Naive thymus-derived CD8-positive, alpha-beta T cell (primary cell): ENCODE results near the gene RAP2A. TPM values are rescaled to one million over a fixed set of nuclear protein-coding genes. Genes with fewer than 3 reads are reported as not detected.

Experiments used
- ATAC-seq, 2 donors: fragments of 150-1000 bp; cut with Tn5 transposase in 1 of 2; sonication (Bioruptor Pico), chemical (Tn5 transposase) in 1 of 2; 1 replicate in 1 of 2; 2 replicates in 1 of 2; pipeline ENCODE4 v1.10.0; 2021; ENCODE audit warnings: mild to moderate bottlenecking in 2 of 2, moderate library complexity in 2 of 2
- POLR2A ChIA-PET: fragments of 350-600 bp; sonication (Branson Sonifier 250); formaldehyde crosslinking; loops from one replicate; lab custom pipeline; 2021; ENCODE audit warnings: antibody characterized with exemption; lab: Charles Lee
- DNase-seq, 10 donors: peaks; one replicate each; pipeline versions ENCODE4 v3.0.0 to v3.0.0-alpha.2; 2020 to 2022
- H3K27ac Mint-ChIP-seq, 10 donors: one replicate each; pipeline ENCODE4 v1.8.0; 2020 to 2022; ENCODE audit warnings: mild to moderate bottlenecking in 10 of 10, mixed read lengths in 10 of 10, moderate library complexity in 4 of 10, inconsistent platforms in 1 of 10
- H3K27me3 Mint-ChIP-seq, 5 donors: one replicate each; pipeline ENCODE4 v1.8.0; 2021 to 2022; ENCODE audit warnings: mixed read lengths in 5 of 5
- H3K36me3 Mint-ChIP-seq, 3 donors: one replicate each; pipeline ENCODE4 v1.8.0; 2020 to 2022; ENCODE audit warnings: mixed read lengths in 3 of 3, mild to moderate bottlenecking in 2 of 3, inconsistent platforms in 1 of 3
- H3K4me1 Mint-ChIP-seq, 4 donors: one replicate each; pipeline ENCODE4 v1.8.0; 2021 to 2022; ENCODE audit warnings: mixed read lengths in 4 of 4
- H3K4me3 Mint-ChIP-seq, 10 donors: one replicate each; pipeline ENCODE4 v1.8.0; 2020 to 2022; ENCODE audit warnings: mild to moderate bottlenecking in 10 of 10, mixed read lengths in 10 of 10, moderate library complexity in 6 of 10, inconsistent platforms in 1 of 10
- H3K9me3 Mint-ChIP-seq, 9 donors: one replicate each; pipeline ENCODE4 v1.8.0; 2020 to 2022; ENCODE audit warnings: mixed read lengths in 9 of 9, mild to moderate bottlenecking in 3 of 9, inconsistent platforms in 1 of 9, moderate library complexity in 1 of 9
- polyA plus RNA-seq, 3 donors: library from polyadenylated mRNA; unstranded; fragments of 300-500 nt; fragmentation: Illumina TruSeq; gene quantifications; one replicate each; pipeline ENCODE4 v1.2.3, GENCODE V29; 2021
- total RNA-seq, 8 experiments: library from RNA in 2 of 8; stranded (reverse) in 2 of 8; gene quantifications; one replicate each; pipeline ENCODE4 v1.2.3 and lab custom pipeline; 2021 to 2026

Gene RAP2A
- total and polyA plus RNA-seq, 5 experiments from 2014 or later, result 1.8 to 19.2 (median 3.5) TPM

DNA sequence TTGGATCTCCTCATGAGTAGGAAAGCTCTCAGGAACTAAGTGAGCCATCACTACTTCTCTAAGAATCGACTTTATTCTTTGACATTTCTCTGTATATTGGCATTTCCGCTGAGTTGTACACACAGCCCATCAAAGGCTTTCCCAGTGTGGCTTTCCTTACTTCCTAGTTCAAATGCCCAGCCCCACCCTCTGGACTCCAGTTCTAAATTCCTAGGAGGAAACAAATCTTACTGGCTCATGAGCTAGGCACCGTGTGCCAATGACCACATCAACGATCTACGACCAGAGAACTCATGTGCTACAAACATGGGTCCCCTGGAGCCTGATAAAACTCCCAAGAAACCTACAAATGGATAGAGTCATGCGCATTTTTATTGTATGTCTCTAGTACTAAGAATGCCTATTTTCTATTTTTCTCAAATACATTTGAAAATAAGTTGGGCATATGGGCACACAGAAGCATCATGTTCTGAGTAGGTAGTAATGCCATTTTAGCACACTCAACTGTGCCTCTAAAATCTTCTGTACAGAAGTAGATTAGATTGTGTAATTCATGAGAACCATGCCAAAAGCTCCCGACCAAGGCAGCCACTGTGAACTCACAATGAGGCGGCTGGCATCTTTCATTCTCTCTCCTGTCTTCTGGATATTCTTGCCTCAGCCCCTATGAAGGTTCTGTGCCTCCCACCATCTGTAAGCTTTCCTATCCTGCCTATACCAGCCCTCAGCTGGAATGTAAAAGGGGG, 10.5 kb upstream of the RAP2A start:
- peaks cover 0 to 2% (median 0%) of the 10 kb centered on the region in 3 donors for H3K36me3 Mint-ChIP-seq
- no peaks in the 10 kb centered on the region for H3K4me1 Mint-ChIP-seq
- DNase-seq (no peak), ATAC-seq (no peak)
- POLR2A ChIA-PET, result no interaction called here
- H3K27me3 Mint-ChIP-seq, result peaks cover 2 to 21% (median 5%) of the 10 kb centered on the region in 5 donors
- no peak overlapping the region for H3K4me3 Mint-ChIP-seq
- no peak overlapping the region for H3K27ac Mint-ChIP-seq
- no peaks in the 10 kb centered on the region for H3K9me3 Mint-ChIP-seq

- H3K9me3 Mint-ChIP-seq, result no peaks in the 10 kb centered on the region
- POLR2A ChIA-PET, result interaction anchor here (0.6 kb wide), 1 partner anchor 9 kb away, joined by 3 read pairs; no protein-coding TSS in a partner anchor
These were observed 8.4 kb upstream of the RAP2A start for GRCh38 chr13:97425590-97425989.

DNA sequence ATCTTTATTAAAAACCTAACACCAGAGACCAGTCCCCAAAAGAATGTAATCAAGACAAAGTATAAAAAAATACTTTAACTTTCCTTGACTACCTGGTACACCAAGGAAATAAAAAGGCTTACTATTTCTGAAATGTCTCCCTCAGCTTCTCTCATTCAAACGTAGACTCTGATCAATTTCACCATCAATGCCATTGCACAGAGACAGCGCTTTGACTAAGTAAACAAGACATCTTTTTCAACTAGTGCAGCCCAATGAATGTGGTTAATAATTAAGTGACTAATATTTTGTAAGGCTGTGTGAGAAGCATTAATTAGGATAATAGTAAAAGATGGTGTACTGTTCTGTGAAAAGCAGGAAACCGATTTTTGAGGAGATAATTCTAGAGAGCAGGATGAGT, 7.3 kb upstream of the RAP2A start:
- no peak for ATAC-seq
- DNase-seq, result no peak
- H3K36me3 Mint-ChIP-seq, result no peaks in the 10 kb centered on the region
- peaks cover 2 to 20% (median 8%) of the 10 kb centered on the region in 5 donors for H3K27me3 Mint-ChIP-seq
- no peak overlapping the region for H3K27ac Mint-ChIP-seq
- H3K9me3 Mint-ChIP-seq, result no peaks in the 10 kb centered on the region
- H3K4me1 Mint-ChIP-seq, result peaks cover 2 to 4% (median 2%) of the 10 kb centered on the region in 4 donors
- H3K4me3 Mint-ChIP-seq, result no peak overlapping the region
- POLR2A ChIA-PET, result no interaction called here

More at GRCh38 chr13:97425590-97425989, 8.4 kb upstream of the RAP2A start:
- ATAC-seq (no peak), DNase-seq (no peak)
- Mint-ChIP-seq H3K27me3 (peaks cover 4 to 20% (median 8%) of the 10 kb centered on the region in 5 donors), H3K36me3 (peaks cover 0 to 2% (median 0%) of the 10 kb centered on the region in 3 donors), H3K4me1 (peaks cover 0 to 2% (median 0%) of the 10 kb centered on the region in 4 donors), H3K27ac (no peak overlapping the region), H3K4me3 (no peak overlapping the region)

DNA sequence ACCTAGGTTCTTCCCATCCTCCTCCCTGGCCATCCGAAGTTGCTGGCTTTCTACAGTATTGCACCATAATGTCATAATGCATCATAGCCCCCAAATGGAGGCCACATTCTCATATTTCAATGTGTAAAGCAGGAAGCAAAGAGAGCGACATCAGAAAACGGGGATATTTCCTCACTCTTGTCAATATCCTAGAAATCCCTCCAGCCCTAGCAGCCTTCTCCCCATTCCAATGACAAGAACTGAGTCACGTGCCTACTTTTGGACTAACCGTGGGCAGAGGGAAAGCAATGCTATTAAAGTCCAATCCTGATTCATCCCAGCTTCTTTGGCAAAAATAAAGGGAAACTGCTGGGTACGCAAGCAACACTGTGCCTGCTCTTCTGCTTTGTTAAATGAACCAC, 4.3 kb upstream of the RAP2A start:
- Mint-ChIP-seq H3K9me3 (no peaks in the 10 kb centered on the region), H3K4me3 (no peak overlapping the region), H3K4me1 (peaks cover 6 to 15% (median 13%) of the 10 kb centered on the region in 4 donors), H3K27me3 (peaks cover 0 to 11% (median 6%) of the 10 kb centered on the region in 5 donors), H3K27ac (no peak overlapping the region), H3K36me3 (no peaks in the 10 kb centered on the region)
- POLR2A ChIA-PET, result no interaction called here
- ATAC-seq (no peak), DNase-seq (no peak)

DNA sequence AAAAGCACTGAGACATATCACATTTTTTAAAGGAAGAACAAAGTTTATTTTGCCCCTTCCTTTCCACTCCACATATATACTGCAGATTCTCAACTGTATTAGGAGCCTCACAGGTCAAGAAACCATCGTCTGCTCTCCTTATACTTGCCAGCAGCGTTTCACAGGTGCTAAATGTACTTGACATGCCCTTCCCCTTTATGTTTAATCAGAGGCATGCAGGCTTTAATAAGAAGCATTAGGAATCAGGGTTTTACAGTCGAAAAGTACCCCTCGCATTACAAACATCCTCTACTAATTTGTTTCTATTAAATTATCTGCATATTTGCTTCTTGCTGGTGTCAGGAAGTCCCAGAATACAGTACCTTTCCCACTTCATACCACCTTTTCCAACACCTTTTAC, 3.7 kb upstream of the RAP2A start:
- no peak for ATAC-seq
- Mint-ChIP-seq H3K36me3 (no peaks in the 10 kb centered on the region), H3K9me3 (no peaks in the 10 kb centered on the region), H3K4me1 (peaks cover 9 to 20% (median 18%) of the 10 kb centered on the region in 4 donors), H3K27ac (peak overlapping the region in 1 of 10 donors; percentile 59), H3K4me3 (no peak overlapping the region), H3K27me3 (peaks cover 0 to 11% (median 6%) of the 10 kb centered on the region in 5 donors)
- no peak for DNase-seq
- POLR2A ChIA-PET, result no interaction called here

- POLR2A ChIA-PET, result interaction anchor here (0.6 kb wide), 1 partner anchor 62 kb away, joined by 3 read pairs; no protein-coding TSS in a partner anchor
- Mint-ChIP-seq H3K9me3 (no peaks in the 10 kb centered on the region), H3K27ac (peak overlapping the region in 1 of 10 donors; percentile 4), H3K4me1 (peaks cover 13 to 29% (median 26%) of the 10 kb centered on the region in 4 donors), H3K4me3 (peak overlapping the region in 6 of 10 donors; percentile 3 to 99 (median 68)), H3K27me3 (peaks cover 0 to 11% (median 4%) of the 10 kb centered on the region in 5 donors), H3K36me3 (no peaks in the 10 kb centered on the region)
- DNase-seq, result no peak
- no peak for ATAC-seq
These were observed 2.7 kb upstream of the RAP2A start for GRCh38 chr13:97431171-97431764.

DNA sequence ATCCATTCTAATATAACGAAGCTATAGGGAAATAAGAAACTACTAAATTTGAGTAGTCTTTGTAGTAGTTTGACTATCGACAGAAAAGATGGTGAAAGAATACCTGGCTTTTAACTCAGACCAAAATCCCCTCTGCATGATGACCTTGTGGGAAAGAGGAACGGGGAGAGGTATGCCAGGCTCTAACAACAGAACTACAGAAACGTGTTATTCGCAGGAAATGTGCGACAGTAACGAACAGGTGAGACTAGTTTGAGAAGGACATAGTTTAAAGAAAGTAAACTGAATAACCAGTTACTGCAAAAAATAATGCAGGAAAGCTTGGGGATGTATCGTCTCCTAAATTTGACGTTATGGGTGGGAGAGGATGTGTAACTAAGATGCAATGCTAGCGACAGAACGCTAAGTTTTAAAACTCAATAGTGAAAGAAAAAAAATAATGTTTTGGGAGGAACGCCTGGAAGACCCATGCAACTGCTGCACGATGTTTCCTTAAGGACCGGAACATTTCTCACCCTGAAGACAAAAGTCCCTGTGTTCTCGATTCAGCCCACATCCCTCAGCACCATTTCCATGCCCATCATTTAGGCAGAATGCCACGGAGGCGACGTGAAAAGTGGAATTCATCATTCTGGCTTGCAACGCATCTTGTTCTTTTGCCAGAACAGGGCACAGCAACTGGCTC, 1.6 kb upstream of the RAP2A start:
- peak overlapping the region; percentile 94 to 100 (median 99) for H3K27ac Mint-ChIP-seq
- H3K36me3 Mint-ChIP-seq, result no peaks in the 10 kb centered on the region
- H3K27me3 Mint-ChIP-seq, result peaks cover 0 to 11% (median 4%) of the 10 kb centered on the region in 5 donors
- POLR2A ChIA-PET, result interaction anchor here (0.8 to 1.9 kb wide), 12 partner anchors 24 to 1131 kb away, joined by 3 to 20 read pairs (median 4); partner anchors contain the start of gene MBNL2
- no peak for DNase-seq
- no peak for ATAC-seq
- no peaks in the 10 kb centered on the region for H3K9me3 Mint-ChIP-seq
- peaks cover 15 to 37% (median 32%) of the 10 kb centered on the region in 4 donors for H3K4me1 Mint-ChIP-seq
- H3K4me3 Mint-ChIP-seq, result peak overlapping the region; percentile 91 to 99 (median 96)

DNA sequence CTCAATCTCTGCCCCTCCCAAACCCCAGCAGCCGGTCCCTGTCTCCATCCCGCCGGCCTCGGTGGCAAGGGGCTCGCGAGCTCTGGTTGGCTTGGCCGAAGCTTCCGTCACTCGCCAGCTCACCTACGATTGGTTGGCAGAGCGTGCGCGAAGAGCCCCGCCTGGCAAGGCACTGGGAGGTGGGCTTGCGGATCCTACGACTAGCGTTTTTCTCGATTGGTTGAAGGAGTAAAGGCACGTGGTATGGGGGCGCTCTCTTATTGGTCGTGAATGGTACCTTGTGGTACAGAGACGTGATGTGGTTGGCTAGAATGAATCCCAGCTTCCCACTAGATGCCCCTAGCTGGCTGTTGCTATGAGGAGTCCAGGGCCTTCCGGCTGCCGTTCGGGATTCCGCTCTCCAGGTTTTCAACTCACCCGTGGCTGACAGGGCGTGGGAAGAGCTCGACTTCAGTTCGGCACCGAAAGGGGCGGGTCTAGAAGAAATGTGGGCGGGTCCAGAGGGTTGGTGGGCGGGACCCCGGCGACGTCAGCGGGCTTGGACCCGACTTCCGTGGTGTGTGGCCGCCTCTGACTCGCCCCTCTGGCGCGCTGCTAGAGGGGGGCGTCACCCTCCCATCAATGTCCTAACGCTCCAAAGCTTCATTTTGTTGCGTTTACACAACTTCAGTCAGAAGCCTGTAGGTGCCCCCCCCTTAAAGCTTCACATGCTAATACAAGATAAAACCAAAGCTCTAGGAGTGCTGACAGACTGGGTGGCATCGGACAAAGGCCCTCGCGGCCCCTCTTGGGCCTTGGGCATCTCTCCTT, 847 bp upstream of the RAP2A start:
- peaks cover 0 to 11% (median 4%) of the 10 kb centered on the region in 5 donors for H3K27me3 Mint-ChIP-seq
- H3K27ac Mint-ChIP-seq, result peak overlapping the region; percentile 94 to 100 (median 99)
- H3K4me3 Mint-ChIP-seq, result peak overlapping the region; percentile 91 to 99 (median 96)
- H3K9me3 Mint-ChIP-seq, result no peaks in the 10 kb centered on the region
- POLR2A ChIA-PET, result interaction anchor here (0.8 to 1.9 kb wide), 16 partner anchors 25 to 1756 kb away, joined by 3 to 20 read pairs (median 4); partner anchors contain the start of genes DNAJC3 and MBNL2
- ATAC-seq (peak; percentile 79 to 81), DNase-seq (peak; percentile 91 to 100 (median 98))
- peaks cover 15 to 40% (median 32%) of the 10 kb centered on the region in 4 donors for H3K4me1 Mint-ChIP-seq
- no peaks in the 10 kb centered on the region for H3K36me3 Mint-ChIP-seq

GRCh38 chr13:97434397-97435201, 630 bp downstream of the RAP2A start:
- no peaks in the 10 kb centered on the region for H3K36me3 Mint-ChIP-seq
- H3K27me3 Mint-ChIP-seq, result peaks cover 0 to 10% (median 3%) of the 10 kb centered on the region in 5 donors
- DNase-seq (peak; percentile 14 to 69 (median 46)), ATAC-seq (peak in 1 of 2 donors; percentile 4)
- peak overlapping the region; percentile 85 to 97 (median 92) for H3K4me3 Mint-ChIP-seq
- POLR2A ChIA-PET, result interaction anchor here (0.7 to 1.9 kb wide), 9 partner anchors 25 to 1758 kb away, joined by 3 to 20 read pairs (median 5); partner anchors contain the start of genes DNAJC3 and MBNL2
- peaks cover 13 to 40% (median 32%) of the 10 kb centered on the region in 4 donors for H3K4me1 Mint-ChIP-seq
- H3K9me3 Mint-ChIP-seq, result no peaks in the 10 kb centered on the region
- peak overlapping the region; percentile 63 to 97 (median 88) for H3K27ac Mint-ChIP-seq

GRCh38 chr13:97435323-97435722, 1.4 kb downstream of the RAP2A start:
- DNase-seq, result no peak
- H3K36me3 Mint-ChIP-seq, result no peaks in the 10 kb centered on the region

GRCh38 chr13:97435794-97436193, 1.8 kb downstream of the RAP2A start:
- Mint-ChIP-seq H3K27ac (peak overlapping the region in 5 of 10 donors; percentile 11 to 72 (median 53)), H3K4me1 (peaks cover 13 to 40% (median 32%) of the 10 kb centered on the region in 4 donors), H3K27me3 (no peaks in the 10 kb centered on the region), H3K36me3 (no peaks in the 10 kb centered on the region), H3K9me3 (no peaks in the 10 kb centered on the region), H3K4me3 (peak overlapping the region; percentile 19 to 94 (median 70))
- no peak for DNase-seq
- POLR2A ChIA-PET, result no interaction called here
- ATAC-seq, result no peak

More at GRCh38 chr13:97435323-97435722, 1.4 kb downstream of the RAP2A start:
- POLR2A ChIA-PET, result interaction anchor here (1.1 kb wide), 1 partner anchor 25 kb away, joined by 5 read pairs; no protein-coding TSS in a partner anchor
- peak overlapping the region in 6 of 10 donors; percentile 77 to 97 (median 91) for H3K27ac Mint-ChIP-seq
- H3K4me3 Mint-ChIP-seq, result peak overlapping the region; percentile 85 to 97 (median 92)
- no peak for ATAC-seq
- H3K9me3 Mint-ChIP-seq, result no peaks in the 10 kb centered on the region
- peaks cover 13 to 40% (median 32%) of the 10 kb centered on the region in 4 donors for H3K4me1 Mint-ChIP-seq
- peaks cover 0 to 2% (median 0%) of the 10 kb centered on the region in 5 donors for H3K27me3 Mint-ChIP-seq
